ENCODE measurements around the gene ULK3.

DNA sequence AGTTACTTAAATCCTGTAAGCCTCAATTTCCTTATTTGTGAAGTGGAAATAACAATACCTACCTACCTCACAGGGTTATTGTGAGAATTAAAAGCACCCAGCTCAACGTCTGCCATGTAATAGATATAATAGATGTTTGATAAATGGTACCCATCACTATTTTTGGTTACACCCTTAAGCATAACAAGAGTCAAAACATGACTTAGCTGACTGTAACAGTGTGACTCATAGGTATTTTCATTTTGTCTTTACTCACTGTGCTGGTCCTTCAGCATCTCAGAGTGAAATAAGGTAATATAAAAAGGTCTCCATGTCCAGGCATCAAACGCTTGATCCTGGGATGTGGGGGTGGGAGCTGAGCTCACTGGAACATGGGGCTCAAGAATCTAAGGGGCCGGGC is 13.5 kb downstream of the ULK3 start:
- TF ChIP-seq, protein P1, sequence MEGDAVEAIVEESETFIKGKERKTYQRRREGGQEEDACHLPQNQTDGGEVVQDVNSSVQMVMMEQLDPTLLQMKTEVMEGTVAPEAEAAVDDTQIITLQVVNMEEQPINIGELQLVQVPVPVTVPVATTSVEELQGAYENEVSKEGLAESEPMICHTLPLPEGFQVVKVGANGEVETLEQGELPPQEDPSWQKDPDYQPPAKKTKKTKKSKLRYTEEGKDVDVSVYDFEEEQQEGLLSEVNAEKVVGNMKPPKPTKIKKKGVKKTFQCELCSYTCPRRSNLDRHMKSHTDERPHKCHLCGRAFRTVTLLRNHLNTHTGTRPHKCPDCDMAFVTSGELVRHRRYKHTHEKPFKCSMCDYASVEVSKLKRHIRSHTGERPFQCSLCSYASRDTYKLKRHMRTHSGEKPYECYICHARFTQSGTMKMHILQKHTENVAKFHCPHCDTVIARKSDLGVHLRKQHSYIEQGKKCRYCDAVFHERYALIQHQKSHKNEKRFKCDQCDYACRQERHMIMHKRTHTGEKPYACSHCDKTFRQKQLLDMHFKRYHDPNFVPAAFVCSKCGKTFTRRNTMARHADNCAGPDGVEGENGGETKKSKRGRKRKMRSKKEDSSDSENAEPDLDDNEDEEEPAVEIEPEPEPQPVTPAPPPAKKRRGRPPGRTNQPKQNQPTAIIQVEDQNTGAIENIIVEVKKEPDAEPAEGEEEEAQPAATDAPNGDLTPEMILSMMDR (IDR thresholded peaks at IDR 0.05): no peak
- no peak for TF ChIP-seq POLR2A (IDR thresholded peaks at IDR 0.05)
